HEK293 (cell line): ENCODE measurements around the gene SPTBN5.

Source experiments
- CTCF ChIA-PET: fragments of 350-600 bp; formaldehyde crosslinking; extraction: SDS; loops from one replicate; lab custom pipeline; 2021; ENCODE audit warnings: antibody characterized with exemption; lab: Yijun Ruan, JAX
- POLR2A ChIA-PET: fragments of 300-600 bp; formaldehyde crosslinking; extraction: SDS; loops from one replicate; lab custom pipeline; 2020; ENCODE audit warnings: antibody characterized with exemption, inconsistent platforms; lab: Yijun Ruan, JAX
- H3K27ac ChIP-seq: fragments of 200-500 bp; sonication (Bioruptor generic); 2 replicates; pipeline ENCODE4 v1.5.1; 2014; ENCODE audit warnings: low read depth, low read length, control low read depth, inconsistent platforms; ENCODE audit errors: extremely low read depth
- H3K36me3 ChIP-seq, 2 experiments: fragments of 200-500 bp in 1 of 2; sonication (Bioruptor generic) in 1 of 2; 1 replicate in 1 of 2; 2 replicates in 1 of 2; pipeline ENCODE4 v1.5.1; 2014 to 2017; ENCODE audit warnings: inconsistent platforms in 2 of 2, low read length in 2 of 2; ENCODE audit not compliant: control insufficient read depth in 2 of 2, insufficient read depth in 1 of 2
- H3K4me1 ChIP-seq: fragments of 200-500 bp; sonication (Bioruptor generic); 2 replicates; pipeline ENCODE4 v1.5.1; 2014; ENCODE audit warnings: mild to moderate bottlenecking, low read length, inconsistent platforms; ENCODE audit not compliant: control insufficient read depth, insufficient read depth
- H3K4me3 ChIP-seq: 2 replicates; pipeline ENCODE4 v1.5.1; 2011; ENCODE audit warnings: low read depth, mild to moderate bottlenecking, control low read depth, low read length, moderate library complexity
- H3K9me3 ChIP-seq: fragments of 200-500 bp; sonication (Bioruptor generic); 2 replicates; pipeline ENCODE4 v1.5.1; 2014; ENCODE audit warnings: low read depth, low read length, inconsistent platforms; ENCODE audit not compliant: control insufficient read depth, insufficient read depth
- CTCF ChIP-seq: fragments of 450-650 bp; formaldehyde crosslinking; IDR thresholded peaks from 2 replicates; pipeline ENCODE4 v1.5.1; 2016; ENCODE audit warnings: missing biosample characterization, missing genetic modification characterization
- FEZF1 ChIP-seq: fragments of 450-650 bp; formaldehyde crosslinking; IDR thresholded peaks from 2 replicates; pipeline ENCODE4 v1.5.1; 2016; ENCODE audit warnings: missing biosample characterization, missing genetic modification characterization
- GLI2 ChIP-seq: fragments of 450-650 bp; formaldehyde crosslinking; IDR thresholded peaks from 2 replicates; pipeline ENCODE4; 2017; ENCODE audit warnings: missing biosample characterization, missing genetic modification characterization, low read depth, borderline replicate concordance
- GLI4 ChIP-seq: fragments of 450-650 bp; formaldehyde crosslinking; IDR thresholded peaks from 2 replicates; pipeline ENCODE4 v1.5.1; 2016; ENCODE audit warnings: missing biosample characterization, missing genetic modification characterization
- OVOL3 ChIP-seq: fragments of 450-650 bp; formaldehyde crosslinking; IDR thresholded peaks from 2 replicates; pipeline ENCODE4 v1.5.1; 2016; ENCODE audit warnings: missing biosample characterization, missing genetic modification characterization
- SP2 ChIP-seq: fragments of 450-650 bp; formaldehyde crosslinking; IDR thresholded peaks from 2 replicates; pipeline ENCODE4 v1.5.1; 2016; ENCODE audit warnings: missing biosample characterization, missing genetic modification characterization
- YY2 ChIP-seq: fragments of 450-650 bp; formaldehyde crosslinking; IDR thresholded peaks from 2 replicates; pipeline ENCODE4 v1.5.1; 2016; ENCODE audit warnings: missing biosample characterization, missing genetic modification characterization
- ZBTB48 ChIP-seq: fragments of 450-650 bp; formaldehyde crosslinking; IDR thresholded peaks from 2 replicates; pipeline ENCODE4 v1.5.1; 2016; ENCODE audit warnings: missing biosample characterization, missing genetic modification characterization
- ZBTB7A ChIP-seq: fragments of 450-650 bp; formaldehyde crosslinking; IDR thresholded peaks from 2 replicates; pipeline ENCODE4 v1.5.1; 2016; ENCODE audit warnings: low read depth, missing biosample characterization, missing genetic modification characterization
- ZNF138 ChIP-seq: fragments of 450-650 bp; formaldehyde crosslinking; IDR thresholded peaks from 2 replicates; pipeline ENCODE4 v1.5.1; 2016; ENCODE audit warnings: missing biosample characterization, missing genetic modification characterization, borderline replicate concordance
- ZNF146 ChIP-seq: fragments of 450-650 bp; formaldehyde crosslinking; IDR thresholded peaks from 2 replicates; pipeline ENCODE4 v1.5.1; 2016; ENCODE audit warnings: missing biosample characterization, missing genetic modification characterization
- ZNF23 ChIP-seq: fragments of 450-650 bp; formaldehyde crosslinking; IDR thresholded peaks from 2 replicates; pipeline ENCODE4 v1.5.1; 2016; ENCODE audit warnings: missing biosample characterization, missing genetic modification characterization, borderline replicate concordance
- ZNF341 ChIP-seq: fragments of 450-650 bp; formaldehyde crosslinking; IDR thresholded peaks from 2 replicates; pipeline ENCODE4; 2016; ENCODE audit warnings: low read depth, missing biosample characterization, missing genetic modification characterization
- ZNF350 ChIP-seq: fragments of 450-650 bp; formaldehyde crosslinking; IDR thresholded peaks from 2 replicates; pipeline ENCODE4 v1.5.0; 2017; ENCODE audit warnings: missing biosample characterization, mild to moderate bottlenecking, missing genetic modification characterization
- ZNF510 ChIP-seq: fragments of 450-650 bp; formaldehyde crosslinking; IDR thresholded peaks from 2 replicates; pipeline ENCODE4 v1.5.1; 2018; ENCODE audit warnings: mild to moderate bottlenecking, missing genetic modification characterization, missing biosample characterization; ENCODE audit not compliant: insufficient replicate concordance
- ZNF548 ChIP-seq: fragments of 450-650 bp; formaldehyde crosslinking; IDR thresholded peaks from 2 replicates; pipeline ENCODE4 v1.5.1; 2016; ENCODE audit warnings: missing biosample characterization, missing genetic modification characterization
- ZNF549 ChIP-seq: fragments of 450-650 bp; IDR thresholded peaks from 2 replicates; pipeline ENCODE4 v1.5.1; 2018; ENCODE audit warnings: missing biosample characterization, missing genetic modification characterization, mild to moderate bottlenecking, inconsistent platforms, moderate library complexity
- ZNF621 ChIP-seq: fragments of 450-650 bp; formaldehyde crosslinking; IDR thresholded peaks from 2 replicates; pipeline ENCODE4 v1.5.1; 2017; ENCODE audit warnings: missing biosample characterization, missing genetic modification characterization
- ZNF664 ChIP-seq: fragments of 450-650 bp; formaldehyde crosslinking; IDR thresholded peaks from 2 replicates; pipeline ENCODE4 v1.5.1; 2016; ENCODE audit warnings: missing biosample characterization, missing genetic modification characterization
- ZSCAN23 ChIP-seq: fragments of 450-650 bp; formaldehyde crosslinking; IDR thresholded peaks from 2 replicates; pipeline ENCODE4 v1.5.1; 2016; ENCODE audit warnings: missing biosample characterization, missing genetic modification characterization
- ZSCAN5A ChIP-seq: fragments of 450-650 bp; formaldehyde crosslinking; IDR thresholded peaks from 2 replicates; pipeline ENCODE4 v1.5.1; 2016; ENCODE audit warnings: missing biosample characterization, missing genetic modification characterization

Gene SPTBN5

GRCh38 chr15:41903782-41904181 lies 9.9 kb upstream of the SPTBN5 start:
- TF ChIP-seq CTCF (tag by site-specific recombination) (no peak), ZNF23 (tag by site-specific recombination) (no peak), ZNF341 (tag by site-specific recombination) (no peak), ZBTB48 (no peak), ZNF548 (tag by site-specific recombination) (no peak), ZNF138 (tag by site-specific recombination) (no peak), ZNF146 (no peak), ZBTB7A (no peak), ZSCAN5A (tag by site-specific recombination) (no peak), FEZF1 (tag by site-specific recombination) (no peak), GLI4 (tag by site-specific recombination) (no peak), ZNF510 (tag by site-specific recombination) (no peak), ZNF664 (tag by site-specific recombination) (no peak), ZNF549 (tag by site-specific recombination) (no peak), GLI2 (tag by site-specific recombination) (no peak), OVOL3 (tag by site-specific recombination) (no peak), ZNF350 (tag by site-specific recombination) (no peak), ZSCAN23 (tag by site-specific recombination) (no peak), YY2 (tag by site-specific recombination) (no peak), ZNF621 (tag by site-specific recombination) (no peak)

DNA sequence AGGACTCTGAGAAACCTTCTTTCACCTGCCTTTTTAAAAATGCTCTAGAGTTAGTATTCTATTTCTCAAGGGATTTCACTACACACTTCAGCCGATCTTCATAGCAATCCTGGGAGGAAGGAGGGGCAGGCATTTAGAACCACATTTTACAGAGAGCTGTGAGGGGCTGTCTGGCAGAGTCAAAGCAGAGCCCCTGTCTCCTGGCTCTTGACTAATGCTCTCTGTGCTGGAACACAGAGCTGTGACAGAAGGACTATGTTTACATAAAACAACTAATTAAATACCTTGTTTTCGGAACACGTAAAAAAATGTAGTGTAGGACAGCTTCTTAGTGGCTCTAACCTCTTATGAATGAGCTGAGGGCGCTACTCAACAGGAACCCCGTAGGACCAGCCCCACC lies 7.6 kb upstream of the SPTBN5 start:
- TF ChIP-seq ZNF350 (tag by site-specific recombination) (no peak), SP2 (tag by site-specific recombination) (no peak)
- TF ChIP-seq, all 188 proteins: peak for 0
- Histone ChIP-seq H3K4me3 (no peak overlapping the region), H3K9me3 (no peaks in the 10 kb centered on the region), H3K36me3 (peaks cover 0 to 9% of the 10 kb centered on the region in 2 experiments; a peak in 2 of 3 replicates), H3K4me1 (no peaks in the 10 kb centered on the region), H3K27ac (no peak overlapping the region)
- ChIA-PET CTCF (interaction anchor here (1.7 kb wide), 1 partner anchor 127 kb away, joined by 3 read pairs; the partner anchor contains the start of gene MAPKBP1), POLR2A (no interaction called here)

More at GRCh38 chr15:41903782-41904181, 9.9 kb upstream of the SPTBN5 start:
- H3K9me3 ChIP-seq, result no peaks in the 10 kb centered on the region
- H3K27ac ChIP-seq, result no peak overlapping the region
- H3K36me3 ChIP-seq, result peaks cover 0 to 25% of the 10 kb centered on the region in 2 experiments; a peak in 2 of 3 replicates
- CTCF ChIA-PET, result interaction anchor here (0.6 to 2.6 kb wide), 7 partner anchors 12 to 1242 kb away, joined by 3 to 33 read pairs (median 7); partner anchors contain the start of gene MAPKBP1
- no peak overlapping the region for H3K4me3 ChIP-seq
- H3K4me1 ChIP-seq, result no peaks in the 10 kb centered on the region
- POLR2A ChIA-PET, result no interaction called here
